SHP77 (cell line): ENCODE results near the gene TTC13.

ENCODE experiments used
- DNase-seq, 2 experiments: peaks; one replicate each; lab custom pipeline; 2025; lab: John Stamatoyannopoulos, UW

TTC13 gene

GRCh38 chr1:230907472-230908205 is 71.0 kb downstream of the TTC13 start:
- no peak for DNase-seq

- DNase-seq: no peak
Measured at GRCh38 chr1:230906226-230906625, 72.4 kb downstream of the TTC13 start.

GRCh38 chr1:230905733-230906132 is 72.9 kb downstream of the TTC13 start:
- no peak for DNase-seq

- DNase-seq: no peak
Measured at GRCh38 chr1:230902349-230902923, 76.2 kb downstream of the TTC13 start.

- no peak for DNase-seq
Measured at GRCh38 chr1:230901671-230902070, 77.0 kb downstream of the TTC13 start.

GRCh38 chr1:230900984-230901383 is 77.7 kb downstream of the TTC13 start:
- DNase-seq: no peak

GRCh38 chr1:230899841-230900251 is 78.8 kb downstream of the TTC13 start:
- no peak for DNase-seq

GRCh38 chr1:230898748-230899147 is 79.9 kb downstream of the TTC13 start:
- no peak for DNase-seq

- DNase-seq: no peak
Measured at GRCh38 chr1:230898144-230898543, 80.5 kb downstream of the TTC13 start.

- no peak for DNase-seq
Measured at GRCh38 chr1:230896779-230897178, 81.9 kb downstream of the TTC13 start.

GRCh38 chr1:230895452-230895851 is 83.2 kb downstream of the TTC13 start:
- DNase-seq: no peak

- DNase-seq: no peak
Measured at GRCh38 chr1:230894664-230895063, 84.0 kb downstream of the TTC13 start.

GRCh38 chr1:230894032-230894431 is 84.6 kb downstream of the TTC13 start:
- DNase-seq: no peak

- no peak for DNase-seq
Measured at GRCh38 chr1:230892018-230892491, 86.6 kb downstream of the TTC13 start.

- no peak for DNase-seq
Measured at GRCh38 chr1:230891413-230891812, 87.2 kb downstream of the TTC13 start.

GRCh38 chr1:230884646-230885045 is 94.0 kb downstream of the TTC13 start:
- no peak for DNase-seq

- DNase-seq: no peak
Measured at GRCh38 chr1:230883967-230884366, 94.7 kb downstream of the TTC13 start.

GRCh38 chr1:230879778-230880177 is 98.9 kb downstream of the TTC13 start:
- no peak for DNase-seq

GRCh38 chr1:230878591-230878990 is 100.1 kb downstream of the TTC13 start:
- DNase-seq: no peak

GRCh38 chr1:230877924-230878590 is 100.6 kb downstream of the TTC13 start:
- DNase-seq: no peak

GRCh38 chr1:230877146-230877923 is 101.3 kb downstream of the TTC13 start:
- DNase-seq: no peak

- DNase-seq: no peak
Measured at GRCh38 chr1:230876660-230877059, 102.0 kb downstream of the TTC13 start.
